Measurements from ENCODE around the gene ARTN.

The ARTN gene

DNA sequence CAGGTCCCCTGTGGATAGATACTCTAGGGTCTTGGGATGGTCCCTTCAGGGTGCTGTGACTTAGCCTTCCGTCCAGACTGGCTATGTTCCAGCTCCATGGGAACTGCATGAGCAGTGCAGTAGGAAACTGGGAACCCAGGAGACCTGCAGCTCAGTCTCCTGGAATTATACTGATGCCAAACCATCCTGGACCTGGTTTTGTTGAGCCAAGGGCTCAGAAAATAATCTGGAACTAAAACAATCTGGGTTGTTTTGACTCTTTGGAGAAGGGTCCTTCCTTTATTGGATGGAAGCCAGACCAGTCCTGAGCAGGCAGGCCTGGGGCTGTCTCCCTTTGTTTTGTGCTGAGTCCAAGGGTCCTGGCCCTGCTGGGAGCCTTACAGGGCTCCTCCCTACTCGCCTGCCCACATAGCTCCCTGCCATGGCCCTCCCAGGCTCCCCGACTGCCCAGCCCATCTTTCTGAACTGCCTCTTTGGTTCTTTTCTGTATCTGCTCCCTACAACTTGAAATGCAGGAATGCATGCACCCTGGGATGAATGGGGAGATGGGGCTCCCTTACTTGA, 14.4 kb downstream of the ARTN start:
- DNase-seq = no peak

DNA sequence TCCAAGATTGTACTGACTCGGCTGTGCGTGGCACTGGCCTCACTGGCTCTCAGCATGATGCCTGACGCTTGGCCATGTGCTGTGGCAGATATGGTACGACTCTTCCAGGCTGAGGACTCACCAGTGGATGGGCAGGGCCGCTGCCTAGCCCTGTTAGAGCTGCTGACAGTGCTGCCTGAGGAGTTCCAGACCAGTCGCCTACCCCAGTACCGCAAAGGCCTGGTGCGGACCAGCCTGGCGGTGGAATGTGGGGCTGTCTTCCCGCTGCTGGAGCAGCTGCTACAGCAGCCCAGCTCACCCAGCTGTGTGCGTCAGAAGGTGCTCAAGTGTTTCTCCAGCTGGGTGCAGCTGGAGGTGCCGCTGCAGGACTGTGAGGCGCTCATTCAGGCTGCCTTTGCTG, 16.1 kb downstream of the ARTN start:
- no peak for DNase-seq

DNA sequence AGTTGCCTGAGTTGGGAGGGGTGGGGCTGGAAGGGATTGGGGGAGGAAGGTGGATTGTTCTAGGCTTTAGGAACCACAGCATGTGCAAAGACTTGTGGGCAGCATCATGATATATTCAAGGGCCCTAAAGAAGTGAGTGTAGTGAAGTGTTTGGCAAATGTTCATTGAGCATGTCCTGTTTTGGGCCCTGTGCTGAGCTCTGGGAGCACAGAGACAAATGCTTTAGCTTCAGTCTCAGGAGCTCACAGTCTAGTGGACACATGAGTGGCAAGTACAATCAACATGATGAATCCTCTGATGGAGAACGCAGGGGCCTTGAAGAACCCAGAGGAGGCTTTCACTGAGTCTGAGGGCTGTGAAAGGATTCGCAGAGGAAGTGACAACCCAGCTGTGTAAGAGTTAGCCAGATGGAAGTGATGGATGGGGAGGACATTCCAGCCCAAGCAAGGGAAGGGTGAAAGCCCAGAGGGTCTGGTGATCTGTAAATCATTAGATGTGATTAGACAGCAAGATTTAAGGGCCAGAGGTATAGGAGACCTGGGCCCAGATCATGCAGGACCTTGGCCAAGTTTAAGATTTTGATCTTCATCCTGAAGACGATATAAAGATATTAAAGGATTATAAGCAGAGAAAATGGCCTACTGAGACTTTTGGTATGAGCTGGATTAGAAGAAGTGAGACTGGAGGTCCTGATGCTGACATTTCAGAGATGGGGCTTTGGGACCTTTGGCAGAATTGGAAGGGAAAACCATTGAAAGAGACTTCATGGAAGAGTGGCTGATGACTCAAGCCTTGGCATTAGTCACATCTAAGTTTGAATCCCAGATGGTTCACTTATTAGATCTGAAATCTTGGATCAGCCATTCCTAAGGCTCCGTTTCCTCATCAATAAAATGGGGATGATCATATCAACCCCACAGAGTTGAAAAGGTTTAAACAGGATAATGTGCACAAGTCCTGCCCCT, 17.7 kb downstream of the ARTN start:
- DNase-seq = no peak

DNA sequence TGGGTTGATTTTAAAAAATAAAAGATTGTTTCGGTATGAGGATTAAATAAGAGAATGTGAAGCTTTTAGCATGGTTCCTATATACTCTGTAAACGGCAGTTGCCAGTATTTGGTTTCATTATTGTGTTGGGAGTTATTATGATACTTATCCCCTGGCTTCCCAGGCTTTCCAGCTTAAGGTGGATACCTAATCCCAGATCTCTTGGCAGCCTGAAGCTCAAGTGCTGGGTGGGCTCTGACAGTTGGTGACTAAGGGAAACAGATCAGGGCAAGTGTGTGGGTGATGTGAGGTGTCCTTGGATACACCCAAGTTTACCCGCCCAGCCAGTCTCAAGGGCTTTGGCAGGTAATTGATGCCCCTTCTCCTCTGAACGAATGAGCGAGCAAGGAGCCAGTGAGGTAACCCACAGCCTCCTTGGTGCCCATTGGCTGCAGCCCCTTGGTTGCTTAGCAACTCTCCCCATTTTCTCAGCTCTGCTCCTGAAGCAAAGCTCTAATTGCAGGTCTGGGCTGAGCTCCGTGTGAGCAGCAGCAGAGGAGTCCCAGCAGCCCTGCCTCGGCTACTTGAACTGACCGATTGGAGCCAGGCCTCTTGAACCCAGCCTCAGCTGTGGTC, 19.2 kb downstream of the ARTN start:
- DNase-seq = peak; percentile 43

DNA sequence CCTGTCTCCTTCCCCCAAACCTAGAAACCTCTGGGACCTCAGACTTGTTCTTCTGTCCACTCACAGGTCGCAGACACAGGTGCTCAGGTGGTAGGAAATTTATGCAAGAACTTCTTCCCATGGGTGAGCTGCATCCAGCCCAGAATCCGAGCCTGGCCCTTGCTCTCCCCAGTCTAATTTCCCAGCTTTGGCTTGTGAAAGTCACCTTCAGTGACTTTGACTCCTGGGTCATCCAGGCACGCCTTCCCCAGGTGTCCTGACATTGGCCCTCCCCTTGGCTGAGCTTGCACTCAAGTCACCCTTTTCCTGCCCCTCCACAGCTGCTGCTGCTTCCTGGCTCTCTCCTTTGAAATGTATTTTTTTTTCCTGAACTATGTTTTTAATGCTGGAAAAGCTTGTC, 19.8 kb downstream of the ARTN start:
- DNase-seq = no peak

DNA sequence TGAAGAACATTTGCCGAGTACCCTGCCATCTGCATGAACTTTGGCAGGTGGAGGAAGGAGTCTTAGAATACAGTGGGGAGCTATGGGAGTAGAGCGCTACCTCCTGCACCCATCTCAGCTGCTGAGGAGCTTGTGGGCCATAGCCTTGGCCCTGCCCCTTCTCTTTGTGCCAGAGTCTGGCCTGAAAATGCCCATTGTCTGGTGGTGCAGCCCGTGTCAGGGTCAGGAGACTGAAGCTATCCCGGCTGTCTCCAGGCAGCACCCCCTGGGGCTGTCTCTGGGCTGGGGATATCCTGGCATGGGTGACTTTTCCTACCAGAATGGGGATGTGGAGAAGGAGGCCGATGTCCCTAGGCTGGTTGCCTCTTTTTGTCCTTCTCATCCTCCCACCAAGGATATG, 20.4 kb downstream of the ARTN start:
- DNase-seq = no peak

DNA sequence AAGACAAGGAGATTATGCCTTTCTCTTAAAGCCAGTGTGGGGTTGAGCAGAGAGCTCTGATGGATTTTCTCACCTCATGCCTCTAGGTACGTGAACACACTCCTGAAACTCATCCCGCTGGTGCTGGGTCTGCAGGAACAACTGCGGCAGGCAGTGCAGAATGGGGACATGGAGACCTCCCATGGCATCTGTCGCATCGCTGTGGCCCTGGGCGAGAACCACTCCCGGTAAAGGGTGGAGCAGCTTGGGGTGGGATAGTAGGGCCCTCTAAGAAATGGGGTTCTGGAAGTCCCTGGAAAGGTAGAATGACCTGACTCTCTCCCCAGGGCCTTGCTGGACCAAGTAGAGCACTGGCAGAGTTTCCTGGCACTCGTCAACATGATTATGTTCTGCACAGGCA, 22.6 kb downstream of the ARTN start:
- DNase-seq = no peak

DNA sequence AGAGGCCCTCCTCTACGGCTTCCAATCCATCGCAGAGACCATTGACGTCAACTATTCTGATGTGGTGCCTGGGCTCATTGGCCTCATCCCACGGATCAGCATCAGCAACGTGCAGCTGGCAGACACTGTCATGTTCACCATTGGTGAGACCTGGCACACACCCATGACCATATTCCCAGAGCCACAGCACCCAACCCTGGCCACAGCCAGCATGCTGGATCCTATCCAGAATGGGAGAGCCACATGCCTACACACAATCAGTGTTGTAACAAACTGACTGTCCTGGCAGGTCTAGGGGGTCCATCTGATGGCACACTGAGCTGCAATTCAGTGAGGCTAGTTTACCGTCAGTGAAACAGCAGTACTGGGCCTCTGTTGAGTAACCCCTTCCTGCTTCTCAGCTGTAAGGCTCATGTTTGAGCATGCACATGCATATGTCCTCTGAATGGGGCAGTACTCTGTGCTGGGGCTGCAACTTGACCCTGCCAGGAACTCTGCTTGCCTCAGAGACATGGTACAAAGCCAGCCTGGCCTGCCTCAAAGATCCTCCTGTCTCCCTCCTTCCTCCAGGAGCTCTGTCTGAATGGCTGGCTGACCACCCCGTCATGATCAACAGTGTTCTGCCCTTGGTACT, 23.9 kb downstream of the ARTN start:
- DNase-seq = no peak

DNA sequence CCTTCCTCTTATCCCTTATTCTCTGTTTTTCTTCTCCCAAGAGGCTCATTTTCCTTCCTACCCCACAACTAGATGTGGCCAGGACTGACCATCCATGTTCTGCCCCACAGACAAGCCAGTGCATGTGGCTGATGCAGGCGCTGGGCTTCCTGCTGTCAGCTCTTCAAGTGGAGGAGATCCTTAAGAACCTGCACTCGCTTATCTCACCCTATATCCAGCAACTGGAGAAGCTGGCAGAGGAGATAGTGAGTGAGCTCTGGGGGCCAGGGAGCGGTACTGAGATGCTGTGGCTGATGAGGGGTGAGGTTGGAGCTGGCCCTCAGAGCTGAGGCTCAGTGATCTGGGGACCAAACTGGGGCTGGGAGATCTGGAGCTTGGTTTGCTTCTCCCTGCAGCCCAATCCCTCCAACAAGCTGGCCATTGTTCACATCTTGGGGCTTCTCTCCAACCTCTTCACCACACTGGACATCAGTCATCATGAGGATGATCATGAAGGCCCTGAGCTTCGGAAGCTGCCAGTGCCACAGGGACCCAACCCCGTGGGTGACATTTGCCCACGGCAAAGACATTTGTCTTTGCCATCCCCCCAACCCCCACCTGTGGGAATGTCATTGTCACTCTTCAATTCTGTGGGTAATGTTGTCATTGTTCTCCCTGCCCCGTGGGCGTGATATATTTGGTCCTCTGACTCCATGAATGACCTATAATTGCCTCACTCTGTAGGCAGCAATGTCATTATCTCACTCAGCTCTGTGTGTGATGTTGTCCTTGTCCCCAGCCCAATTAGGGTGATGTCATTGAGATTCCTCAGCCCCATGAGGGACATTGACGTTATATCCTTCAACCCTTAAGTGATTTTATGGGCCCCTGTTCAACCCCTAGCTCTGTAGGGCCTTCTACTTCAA, 25.0 kb downstream of the ARTN start:
- DNase-seq = no peak

DNA sequence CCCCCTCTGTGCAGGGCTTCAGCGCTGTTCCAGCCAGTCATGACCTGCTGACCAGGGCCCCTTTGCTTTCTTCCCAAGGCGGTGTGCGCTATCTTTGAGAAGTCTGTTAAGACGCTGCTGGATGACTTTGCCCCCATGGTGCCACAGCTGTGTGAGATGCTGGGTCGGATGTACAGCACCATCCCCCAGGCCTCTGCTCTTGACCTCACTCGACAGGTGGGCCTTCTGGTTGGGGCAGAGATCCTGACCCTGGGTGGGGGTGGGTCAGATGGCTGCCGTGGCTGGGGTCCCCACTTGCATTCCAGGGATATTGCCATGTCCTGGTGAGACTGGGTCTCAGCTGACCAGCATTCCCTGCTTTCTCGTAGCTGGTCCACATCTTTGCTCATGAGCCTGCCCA, 27.2 kb downstream of the ARTN start:
- no peak for DNase-seq

DNA sequence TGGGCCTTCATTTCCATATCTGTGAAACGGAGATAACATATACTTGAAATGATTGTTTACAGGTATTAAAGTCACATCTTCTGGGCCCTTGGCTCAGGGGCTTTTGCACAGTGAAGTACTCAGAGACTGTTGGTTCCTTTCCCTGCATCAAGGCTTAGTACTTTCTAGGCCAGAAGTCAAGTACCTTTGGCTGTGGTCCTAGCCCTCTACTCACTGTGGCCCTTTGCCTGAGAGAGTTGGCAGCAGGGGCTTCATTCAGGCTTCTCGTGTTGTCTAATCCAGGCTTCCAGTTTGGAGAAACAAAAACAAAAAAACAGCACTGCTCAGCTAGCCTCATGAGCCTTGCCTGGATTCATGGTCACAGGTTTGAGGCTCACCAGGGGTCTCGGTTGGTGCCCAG, 28.1 kb downstream of the ARTN start:
- DNase-seq = no peak

DNA sequence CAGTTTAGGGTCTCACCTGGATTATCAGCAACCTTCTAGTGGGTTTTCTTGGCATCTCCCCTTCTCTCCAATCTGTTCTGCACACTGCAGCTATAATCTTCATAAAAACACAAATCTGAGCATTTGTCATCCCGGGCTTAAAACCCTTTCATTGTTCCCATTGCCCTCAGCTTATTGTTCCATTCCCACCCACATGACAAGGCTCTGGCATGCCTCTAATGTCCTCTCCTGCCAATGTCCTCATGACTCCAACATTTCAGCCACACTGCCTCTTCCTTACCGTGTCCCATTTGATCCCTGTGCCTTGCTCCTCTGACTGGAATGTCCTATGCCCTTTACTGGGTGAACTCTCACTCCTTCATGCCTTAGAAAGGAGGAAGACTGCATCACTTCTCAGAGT, 28.7 kb downstream of the ARTN start:
- DNase-seq = no peak

DNA sequence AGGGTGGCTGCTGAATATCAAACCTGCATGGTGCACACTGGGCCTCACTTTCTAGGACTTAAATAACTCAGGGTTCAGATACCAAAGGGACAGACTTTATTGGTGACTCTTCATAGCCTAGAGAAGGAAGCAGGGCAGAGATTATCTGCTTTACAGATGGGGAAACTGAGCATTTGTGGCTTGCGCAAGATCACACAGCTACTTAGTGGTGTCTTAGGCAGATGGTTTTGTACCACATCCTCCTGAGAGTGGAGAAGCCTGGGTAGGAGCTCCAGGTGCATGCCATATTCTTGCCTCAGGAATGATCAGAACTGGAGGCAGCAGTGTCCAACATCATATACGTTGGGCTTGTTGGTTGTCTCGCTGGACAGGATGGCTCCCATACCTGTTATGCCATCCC, 29.4 kb downstream of the ARTN start:
- DNase-seq = no peak

DNA sequence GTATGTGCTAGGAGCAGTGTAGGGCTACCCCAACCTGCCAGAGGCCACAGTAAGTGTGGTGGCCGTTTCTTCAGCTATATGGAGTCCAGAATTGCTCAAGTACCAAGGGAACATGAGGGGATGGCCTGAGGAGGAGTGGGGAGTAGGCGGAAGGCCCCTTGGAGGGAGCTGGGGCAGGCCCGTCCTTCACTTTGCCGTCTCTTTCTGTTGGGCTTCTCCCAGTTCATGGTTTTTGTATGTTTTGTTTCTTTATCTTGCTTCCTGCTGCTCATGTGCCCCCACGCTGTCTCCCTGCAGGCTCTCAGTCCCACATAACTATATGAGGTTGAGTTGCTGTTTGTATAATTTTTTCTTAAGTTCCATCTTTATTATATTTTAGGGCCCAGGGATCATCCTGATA, 30.3 kb downstream of the ARTN start:
- DNase-seq = no peak

DNA sequence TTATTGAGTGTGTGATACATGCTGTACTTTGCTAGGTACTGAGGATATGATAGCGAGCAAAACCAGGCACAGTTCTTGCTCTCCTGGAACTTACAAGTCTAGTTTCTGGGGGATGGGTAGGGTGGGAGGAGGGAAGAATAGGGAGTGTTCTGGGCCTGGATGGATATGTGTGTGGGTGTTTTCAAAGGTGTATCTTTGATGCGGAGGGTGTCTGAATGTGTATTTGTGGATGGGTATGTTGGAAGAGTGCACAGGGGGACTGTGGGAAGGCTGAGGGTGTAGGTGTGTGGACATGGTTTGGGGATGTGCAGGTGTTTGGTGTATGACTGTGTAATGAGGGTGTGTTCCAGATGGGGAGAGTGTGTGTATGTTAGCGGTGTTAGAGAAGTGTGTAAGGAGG, 31.7 kb downstream of the ARTN start:
- DNase-seq = no peak

DNA sequence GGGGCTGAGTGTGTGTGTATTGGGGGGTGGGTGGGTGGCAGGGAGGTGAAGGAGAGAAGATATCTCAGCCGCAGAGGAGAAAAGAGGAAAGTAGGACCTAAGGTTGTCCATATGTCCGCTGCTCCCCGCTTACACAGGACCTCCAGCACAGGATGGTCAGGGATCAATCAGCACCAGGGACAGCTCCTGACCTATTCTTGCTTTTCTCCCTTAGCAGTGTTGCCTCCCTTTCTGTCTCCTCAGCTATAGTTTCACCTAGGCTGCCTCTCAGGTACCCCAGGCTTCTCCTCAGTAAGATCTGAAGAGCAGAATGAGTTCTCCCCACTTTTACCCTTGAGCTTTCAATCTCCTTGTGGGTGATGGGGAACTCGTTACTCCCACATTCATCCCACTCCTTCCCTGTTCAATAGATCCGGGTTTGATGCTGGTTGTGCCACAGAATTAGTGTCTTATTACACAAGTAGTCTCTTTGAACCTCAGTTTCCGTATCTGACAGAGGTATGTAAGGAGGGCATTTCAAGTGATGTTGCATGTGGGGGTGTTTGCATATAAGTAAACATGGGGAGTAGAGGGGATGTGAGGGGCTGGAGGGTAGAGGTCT, 34.8 kb downstream of the ARTN start:
- DNase-seq = no peak

DNA sequence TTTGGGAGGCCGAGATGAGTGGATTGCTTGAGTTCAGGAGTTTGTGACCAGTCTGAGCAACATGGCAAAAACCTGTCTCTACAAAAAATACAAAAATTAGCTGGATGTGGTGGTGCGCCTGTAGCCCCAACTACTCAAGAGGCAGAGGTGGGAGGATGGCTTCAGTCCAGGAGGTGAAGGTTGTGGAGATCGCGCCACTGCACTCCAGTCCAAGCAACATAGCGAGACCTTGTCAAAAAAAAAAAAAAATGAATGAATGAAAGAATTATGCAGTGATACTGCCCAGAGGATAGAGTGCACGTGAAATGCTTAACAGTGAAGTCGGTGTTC, 35.8 kb downstream of the ARTN start:
- DNase-seq = no peak

DNA sequence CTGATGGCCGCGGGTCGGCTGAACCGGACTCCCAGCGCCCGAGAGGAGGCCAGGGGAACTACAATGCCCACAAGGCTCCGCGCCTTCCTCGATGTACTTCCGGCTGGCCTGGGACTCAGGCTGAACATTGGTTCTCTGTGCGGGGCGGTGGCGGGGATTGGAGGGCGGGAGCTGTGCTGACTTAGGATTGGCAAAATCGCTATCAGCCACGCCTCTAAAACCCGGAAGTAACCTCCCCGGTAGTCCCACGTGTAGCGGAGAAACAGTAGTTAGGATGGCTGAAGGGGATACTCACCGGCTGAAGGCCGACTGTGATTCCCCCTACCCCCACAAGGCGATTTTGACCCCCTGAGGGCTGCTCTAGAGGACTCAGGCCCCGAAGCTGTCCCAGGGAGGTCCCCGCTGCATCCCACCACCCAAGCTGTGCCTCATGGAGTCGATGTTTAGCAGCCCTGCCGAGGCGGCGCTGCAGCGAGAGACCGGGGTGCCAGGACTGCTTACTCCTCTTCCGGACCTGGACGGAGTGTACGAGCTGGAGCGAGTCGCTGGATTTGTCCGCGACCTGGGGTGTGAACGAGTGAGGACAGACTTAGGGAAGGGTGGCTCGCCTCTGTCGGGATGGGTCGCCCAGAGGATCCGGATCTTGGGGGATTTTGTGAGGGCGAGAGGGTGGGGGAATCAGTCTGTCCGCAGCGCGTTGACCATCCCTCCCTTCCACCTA, 36.3 kb downstream of the ARTN start, which contains the start of gene DPH2:
Gene DPH2, plus strand, starts transcription at position 265 of the 721 bp plus-strand sequence. Its CDS starts 166 bp downstream, at position 431.
- peak; percentile 99 for DNase-seq

DNA sequence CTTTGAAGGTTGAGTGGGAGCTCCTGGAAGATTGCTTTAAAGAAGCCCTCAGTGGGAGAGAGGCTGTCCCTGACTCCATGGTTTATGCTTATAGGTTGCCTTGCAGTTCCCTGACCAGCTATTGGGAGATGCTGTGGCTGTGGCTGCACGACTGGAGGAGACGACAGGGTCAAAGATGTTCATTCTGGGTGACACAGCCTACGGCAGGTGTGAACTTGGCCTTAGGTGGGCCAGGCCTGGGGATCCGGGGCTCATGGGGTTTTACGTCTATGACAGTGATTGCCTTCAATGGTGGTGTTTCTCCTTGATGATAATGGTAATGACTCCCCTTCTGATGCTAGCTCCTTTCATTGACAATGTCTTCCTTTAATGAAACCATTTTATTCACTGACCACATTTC, 36.9 kb downstream of the ARTN start:
- DNase-seq = no peak

DNA sequence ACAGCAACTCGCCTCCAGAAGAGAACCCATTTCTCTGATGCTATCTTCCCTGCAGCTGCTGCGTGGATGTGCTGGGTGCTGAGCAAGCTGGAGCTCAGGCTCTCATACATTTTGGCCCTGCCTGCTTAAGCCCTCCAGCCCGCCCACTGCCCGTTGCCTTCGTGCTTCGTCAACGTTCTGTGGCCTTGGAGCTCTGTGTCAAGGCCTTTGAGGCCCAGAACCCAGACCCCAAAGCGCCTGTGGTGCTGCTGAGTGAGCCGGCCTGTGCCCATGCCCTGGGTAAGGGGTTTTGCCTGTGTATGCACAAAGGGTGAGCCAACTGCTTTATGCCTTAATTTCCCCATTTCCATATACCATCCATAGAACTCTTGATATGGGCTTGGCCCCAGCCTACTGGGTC, 37.3 kb downstream of the ARTN start:
- no peak for DNase-seq

DNA sequence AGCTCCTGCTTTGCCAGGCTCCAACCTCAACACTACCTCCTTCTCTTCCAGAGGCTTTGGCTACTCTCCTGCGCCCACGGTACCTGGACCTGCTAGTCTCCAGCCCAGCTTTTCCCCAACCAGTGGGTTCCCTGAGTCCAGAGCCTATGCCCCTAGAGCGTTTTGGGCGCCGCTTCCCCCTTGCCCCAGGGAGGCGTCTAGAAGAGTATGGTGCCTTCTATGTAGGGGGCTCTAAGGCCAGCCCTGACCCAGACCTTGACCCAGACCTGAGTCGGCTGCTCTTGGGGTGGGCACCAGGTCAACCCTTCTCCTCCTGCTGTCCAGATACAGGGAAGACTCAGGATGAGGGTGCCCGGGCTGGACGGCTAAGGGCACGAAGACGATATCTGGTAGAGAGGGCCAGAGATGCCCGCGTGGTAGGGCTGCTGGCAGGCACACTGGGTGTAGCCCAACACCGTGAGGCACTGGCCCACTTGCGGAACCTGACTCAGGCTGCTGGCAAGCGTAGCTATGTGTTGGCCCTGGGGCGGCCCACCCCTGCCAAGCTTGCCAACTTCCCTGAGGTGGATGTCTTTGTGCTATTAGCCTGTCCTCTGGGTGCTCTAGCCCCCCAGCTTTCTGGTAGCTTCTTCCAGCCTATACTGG, 37.9 kb downstream of the ARTN start:
- DNase-seq = no peak
